Measurements from ENCODE around the gene WBP2. TPM values are rescaled to one million over a fixed set of nuclear protein-coding genes. Genes with fewer than 3 reads are reported as not detected.

WBP2 gene
- total and polyA plus RNA-seq, 2 of the 8 experiments (the other 6 are each of a cell fraction or from before 2014, with no cell fraction given) = 48.2 to 71.2 TPM

DNA sequence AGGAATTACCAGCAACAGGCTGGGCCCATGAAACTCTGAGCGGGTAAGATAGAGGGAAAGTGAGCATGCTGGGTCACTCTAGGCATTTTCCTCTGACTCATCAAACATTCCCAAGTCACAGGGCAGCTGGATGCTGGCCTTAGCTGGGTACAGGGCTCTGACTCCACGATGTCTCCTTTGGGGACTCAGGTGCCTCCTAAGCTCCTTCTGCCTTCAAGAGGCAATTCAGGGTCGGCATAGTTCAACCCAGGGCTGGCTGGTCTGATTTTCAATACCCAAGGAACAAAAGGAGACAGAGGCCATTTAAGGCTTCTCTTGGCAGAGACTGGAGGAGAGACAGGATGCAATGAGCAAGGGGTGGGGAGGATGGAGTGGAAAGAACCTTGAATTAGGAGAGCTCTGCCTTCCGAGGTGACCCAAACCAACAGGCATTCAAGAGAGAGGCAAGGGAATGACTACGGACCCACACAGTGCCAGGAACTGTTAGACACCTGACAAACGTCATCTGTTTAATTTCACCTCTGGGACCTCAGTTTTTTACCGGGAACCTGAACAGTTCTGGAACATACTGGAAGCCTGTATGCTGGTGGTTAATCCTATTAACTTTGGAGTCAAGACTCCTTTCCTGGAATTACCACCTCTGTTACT lies 910 bp downstream of the WBP2 start:
- no peaks in the 10 kb centered on the region for H4K20me1 ChIP-seq (replicated peaks in 1 of 2; ENCODE audit: control insufficient read depth in 1 of 2, insufficient read depth in 2 of 2, low read length in 2 of 2)
- peaks cover 6% of the 10 kb centered on the region for H3K23me2 ChIP-seq (ENCODE audit: low read depth, low read length)
- H4K91ac ChIP-seq (replicated peaks; ENCODE audit: insufficient read length, low read length) = no peak overlapping the region
- H2BK120ac ChIP-seq (replicated peaks; ENCODE audit: low read depth, low read length) = no peak overlapping the region
- ChIA-PET CTCF (ENCODE audit: partially characterized antibody) (interaction anchor here (0.7 to 27.2 kb wide), 5 partner anchors 7 to 89 kb away, joined by 3 to 563 read pairs (median 13); partner anchors contain the start of genes GALK1 and UNC13D), POLR2A (ENCODE audit: partially characterized antibody) (interaction anchor here (1.2 to 4.7 kb wide), 11 partner anchors 8 to 78 kb away, joined by 3 to 28 read pairs (median 11); partner anchors contain the start of genes TRIM47 and TRIM65)
- peaks cover 5 to 18% (median 10%) of the 10 kb centered on the region in 4 experiments; a peak in 7 of 8 replicates for H3K36me3 ChIP-seq (ENCODE audit: control insufficient read depth in 2 of 4, insufficient read depth in 4 of 4, low read length in 3 of 4)
- peak overlapping the region; percentile 74 to 82 for H3K4me2 ChIP-seq (ENCODE audit: insufficient read depth in 1 of 2, low read depth in 2 of 2, low read length in 2 of 2)
- no peak overlapping the region for H4K5ac ChIP-seq (ENCODE audit: insufficient read length, low read depth, low read length)
- WGBS, 2 experiments (ENCODE audit: extremely low coverage in 1 of 2, insufficient coverage in 1 of 2, insufficient read length in 1 of 2, insufficient replicate concordance in 2 of 2, low coverage in 1 of 2, low lambda C conversion rate in 2 of 2, missing lambda C conversion rate in 1 of 2) = 77% methylated on average over 7 of the region's 7 CpGs; no CpG with 5 or more reads in 1 of the 2 experiments
- no peak overlapping the region for H3K56ac ChIP-seq (replicated peaks; ENCODE audit: insufficient read length, low read depth, low read length)
- peaks cover 3 to 9% of the 10 kb centered on the region in 2 experiments; a peak in 3 of 4 replicates for H3K79me2 ChIP-seq (ENCODE audit: control insufficient read depth in 1 of 2, insufficient read depth in 2 of 2, low read length in 2 of 2)
- no peak overlapping the region for H2BK15ac ChIP-seq (ENCODE audit: low read length)
- H2BK20ac ChIP-seq (ENCODE audit: low read length) = no peak overlapping the region
- no peak overlapping the region for H3K14ac ChIP-seq (ENCODE audit: insufficient read length)
- H2AK5ac ChIP-seq (ENCODE audit: low read depth, low read length) = 0 out of 2 replicates have a peak overlapping the region, but pooled peaks have one; percentile 88
- FAIRE-seq (no peak), DNase-seq (ENCODE audit: low read depth in 1 of 2, low spot score in 2 of 2) (no peak)
- H2AFZ ChIP-seq (ENCODE audit: low read length) = no peak overlapping the region
- no peaks in the 10 kb centered on the region for H3K9me3 ChIP-seq (ENCODE audit: insufficient read depth in 2 of 2, low read depth in 1 of 2, low read length in 1 of 2)
- no peaks in the 10 kb centered on the region for H3K27me3 ChIP-seq (replicated peaks in 1 of 4; ENCODE audit: control insufficient read depth in 3 of 4, extremely low read depth in 1 of 4, insufficient read depth in 3 of 4, low read length in 3 of 4)
- peak overlapping the region in 3 of 4 experiments; percentile 60 to 80 (median 67); a peak in 6 of 7 replicates for H3K9ac ChIP-seq (replicated peaks in 1 of 4; ENCODE audit: extremely low read depth in 1 of 4, low read depth in 3 of 4, low read length in 3 of 4)
- no peak overlapping the region for H3K18ac ChIP-seq (ENCODE audit: extremely low read depth, low read length)
- 0 out of 2 replicates have a peak overlapping the region, but pooled peaks have one; percentile 27 for H3K27ac ChIP-seq (ENCODE audit: low read depth, low read length)
- H2BK5ac ChIP-seq (ENCODE audit: low read depth, low read length) = peak overlapping the region; percentile 9; the same call in 1 of the 2 replicates
- H3K4me1 ChIP-seq (replicated peaks in 1 of 4; ENCODE audit: control insufficient read depth in 3 of 4, insufficient read depth in 4 of 4, low read length in 3 of 4) = peaks cover 0 to 7% (median 2%) of the 10 kb centered on the region in 4 experiments; a peak in 4 of 7 replicates
- H4K8ac ChIP-seq (ENCODE audit: extremely low read depth, insufficient read depth, low read length) = no peak overlapping the region
- no peak overlapping the region for H3K4ac ChIP-seq (replicated peaks; ENCODE audit: insufficient read length, low read depth, low read length)
- H2BK12ac ChIP-seq (ENCODE audit: low read depth, low read length) = no peak overlapping the region
- H3K4me3 ChIP-seq (ENCODE audit: extremely low read depth in 1 of 4, insufficient read depth in 2 of 4, low read depth in 3 of 4, low read length in 4 of 4) = peak overlapping the region; percentile 55 to 91 (median 67)
- no peak overlapping the region for H3K23ac ChIP-seq (ENCODE audit: insufficient read length)
- H3K79me1 ChIP-seq (ENCODE audit: low read depth, low read length) = peaks cover 10% of the 10 kb centered on the region; the same call in 1 of the 2 replicates
- no peak for TF ChIP-seq SP1 (IDR thresholded peaks at IDR 0.05; ENCODE audit: low read depth, low read length)
- no peak for TF ChIP-seq KDM4A (IDR thresholded peaks at IDR 0.05; ENCODE audit: low read depth, low read length, severe bottlenecking)
- no peak for TF ChIP-seq RFX5 (IDR thresholded peaks at IDR 0.05; ENCODE audit: borderline replicate concordance, low read depth, low read length)
- TF ChIP-seq SIRT6 (IDR thresholded peaks at IDR 0.05; ENCODE audit: low read length) = no peak
- no peak for TF ChIP-seq ZNF274 (IDR thresholded peaks at IDR 0.05; ENCODE audit: borderline replicate concordance, extremely low read depth, low read length)
- TF ChIP-seq, protein P1, sequence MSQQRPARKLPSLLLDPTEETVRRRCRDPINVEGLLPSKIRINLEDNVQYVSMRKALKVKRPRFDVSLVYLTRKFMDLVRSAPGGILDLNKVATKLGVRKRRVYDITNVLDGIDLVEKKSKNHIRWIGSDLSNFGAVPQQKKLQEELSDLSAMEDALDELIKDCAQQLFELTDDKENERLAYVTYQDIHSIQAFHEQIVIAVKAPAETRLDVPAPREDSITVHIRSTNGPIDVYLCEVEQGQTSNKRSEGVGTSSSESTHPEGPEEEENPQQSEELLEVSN (IDR thresholded peaks at IDR 0.05) = no peak
- TF ChIP-seq TEAD4 (IDR thresholded peaks at IDR 0.05; ENCODE audit: low read depth, low read length) = no peak
- TF ChIP-seq KDM1A (IDR thresholded peaks at IDR 0.05; ENCODE audit: borderline replicate concordance, low read length) = no peak
- TF ChIP-seq, protein P2, sequence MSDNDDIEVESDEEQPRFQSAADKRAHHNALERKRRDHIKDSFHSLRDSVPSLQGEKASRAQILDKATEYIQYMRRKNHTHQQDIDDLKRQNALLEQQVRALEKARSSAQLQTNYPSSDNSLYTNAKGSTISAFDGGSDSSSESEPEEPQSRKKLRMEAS (IDR thresholded peaks at IDR 0.05) = no peak
- no peak for TF ChIP-seq TAF7 (optimal IDR thresholded peaks at IDR 0.05; ENCODE audit: borderline replicate concordance, low read depth, low read length)
- TF ChIP-seq BRCA1 (IDR thresholded peaks at IDR 0.05; ENCODE audit: low read depth, low read length) = no peak
- TF ChIP-seq JUND (IDR thresholded peaks at IDR 0.05; ENCODE audit: low read length) = no peak
